Mammary epithelial cell (primary cell): ENCODE data around the gene TMEM203.

Experiments
- EZH2 ChIP-seq: IDR thresholded peaks from 2 replicates; pipeline ENCODE4 v1.6.1; 2012; ENCODE audit warnings: low read length, inconsistent platforms, borderline replicate concordance
- TF ChIP-seq, protein P1 (sequence below), 2 donors: IDR thresholded peaks in 1 of 2; conservative IDR thresholded peaks in 1 of 2; 2 replicates each; pipeline ENCODE4 v1.5.1; 2011 to 2012; ENCODE audit warnings: inconsistent platforms in 2 of 2, low read length in 2 of 2, mild to moderate bottlenecking in 2 of 2, control low read depth in 1 of 2, low read depth in 1 of 2; ENCODE audit not compliant: insufficient read depth in 1 of 2; ENCODE audit errors: extremely low read depth in 1 of 2

DNA sequence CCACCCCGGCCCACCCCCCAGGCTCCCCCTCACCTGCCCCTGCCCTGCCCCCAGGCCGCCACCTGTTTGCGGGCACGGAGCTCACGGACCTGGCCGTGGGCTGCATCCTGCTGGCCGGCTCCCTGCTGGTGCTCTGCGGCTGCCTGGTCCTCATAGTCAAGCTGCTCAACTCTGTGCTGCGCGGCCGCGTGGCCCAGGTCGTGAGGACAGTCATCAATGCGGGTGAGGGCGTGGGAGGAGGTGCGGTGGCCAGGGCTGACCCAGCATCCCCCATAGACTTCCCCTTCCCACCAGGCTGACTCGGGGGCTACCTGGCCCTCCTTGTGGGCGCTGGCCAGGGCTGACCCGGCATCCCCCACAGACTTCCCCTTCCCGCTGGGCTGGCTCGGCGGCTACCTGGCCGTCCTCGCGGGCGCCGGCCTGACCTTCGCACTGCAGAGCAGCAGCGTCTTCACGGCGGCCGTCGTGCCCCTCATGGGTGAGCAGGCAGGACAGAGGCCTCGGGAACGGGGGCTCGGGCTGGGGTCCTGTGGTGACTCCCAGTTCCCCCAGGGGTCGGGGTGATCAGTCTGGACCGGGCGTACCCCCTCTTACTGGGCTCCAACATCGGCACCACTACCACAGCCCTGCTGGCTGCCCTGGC is 28.7 kb upstream of the TMEM203 start:
- TF ChIP-seq, protein P1, sequence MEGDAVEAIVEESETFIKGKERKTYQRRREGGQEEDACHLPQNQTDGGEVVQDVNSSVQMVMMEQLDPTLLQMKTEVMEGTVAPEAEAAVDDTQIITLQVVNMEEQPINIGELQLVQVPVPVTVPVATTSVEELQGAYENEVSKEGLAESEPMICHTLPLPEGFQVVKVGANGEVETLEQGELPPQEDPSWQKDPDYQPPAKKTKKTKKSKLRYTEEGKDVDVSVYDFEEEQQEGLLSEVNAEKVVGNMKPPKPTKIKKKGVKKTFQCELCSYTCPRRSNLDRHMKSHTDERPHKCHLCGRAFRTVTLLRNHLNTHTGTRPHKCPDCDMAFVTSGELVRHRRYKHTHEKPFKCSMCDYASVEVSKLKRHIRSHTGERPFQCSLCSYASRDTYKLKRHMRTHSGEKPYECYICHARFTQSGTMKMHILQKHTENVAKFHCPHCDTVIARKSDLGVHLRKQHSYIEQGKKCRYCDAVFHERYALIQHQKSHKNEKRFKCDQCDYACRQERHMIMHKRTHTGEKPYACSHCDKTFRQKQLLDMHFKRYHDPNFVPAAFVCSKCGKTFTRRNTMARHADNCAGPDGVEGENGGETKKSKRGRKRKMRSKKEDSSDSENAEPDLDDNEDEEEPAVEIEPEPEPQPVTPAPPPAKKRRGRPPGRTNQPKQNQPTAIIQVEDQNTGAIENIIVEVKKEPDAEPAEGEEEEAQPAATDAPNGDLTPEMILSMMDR (conservative IDR thresholded peaks at IDR 0.05 in 1 of 2, IDR thresholded peaks at IDR 0.05 in 1 of 2; ENCODE audit: extremely low read depth in 1 of 2, insufficient read depth in 1 of 2, low read depth in 1 of 2, low read length in 2 of 2) = no peak
- TF ChIP-seq EZH2 = no peak
